OCI-LY1 (cell line): Measurements from ENCODE around the gene LPCAT1.

Experiments used
- EZH2 ChIP-seq: fragments of 200-600 bp; sonication (generic), shearing (Covaris generic); IDR thresholded peaks from 2 replicates; pipeline ENCODE4 v1.8.0; 2017; ENCODE audit warnings: borderline replicate concordance, mixed run types, mild to moderate bottlenecking, antibody characterized with exemption, low read length, moderate library complexity, mixed read lengths
- TF ChIP-seq, protein P1 (sequence below): fragments of 200-600 bp; sonication (generic), shearing (Covaris generic); IDR thresholded peaks from 2 replicates; pipeline ENCODE4 v1.5.1; 2017; ENCODE audit warnings: mild to moderate bottlenecking, antibody characterized with exemption, low read length, moderate library complexity, mixed read lengths

GRCh38 chr5:1486271-1486670, 37.5 kb downstream of the LPCAT1 start:
- TF ChIP-seq, protein P1, sequence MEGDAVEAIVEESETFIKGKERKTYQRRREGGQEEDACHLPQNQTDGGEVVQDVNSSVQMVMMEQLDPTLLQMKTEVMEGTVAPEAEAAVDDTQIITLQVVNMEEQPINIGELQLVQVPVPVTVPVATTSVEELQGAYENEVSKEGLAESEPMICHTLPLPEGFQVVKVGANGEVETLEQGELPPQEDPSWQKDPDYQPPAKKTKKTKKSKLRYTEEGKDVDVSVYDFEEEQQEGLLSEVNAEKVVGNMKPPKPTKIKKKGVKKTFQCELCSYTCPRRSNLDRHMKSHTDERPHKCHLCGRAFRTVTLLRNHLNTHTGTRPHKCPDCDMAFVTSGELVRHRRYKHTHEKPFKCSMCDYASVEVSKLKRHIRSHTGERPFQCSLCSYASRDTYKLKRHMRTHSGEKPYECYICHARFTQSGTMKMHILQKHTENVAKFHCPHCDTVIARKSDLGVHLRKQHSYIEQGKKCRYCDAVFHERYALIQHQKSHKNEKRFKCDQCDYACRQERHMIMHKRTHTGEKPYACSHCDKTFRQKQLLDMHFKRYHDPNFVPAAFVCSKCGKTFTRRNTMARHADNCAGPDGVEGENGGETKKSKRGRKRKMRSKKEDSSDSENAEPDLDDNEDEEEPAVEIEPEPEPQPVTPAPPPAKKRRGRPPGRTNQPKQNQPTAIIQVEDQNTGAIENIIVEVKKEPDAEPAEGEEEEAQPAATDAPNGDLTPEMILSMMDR, result no peak
- no peak for TF ChIP-seq EZH2
